GM12878 (cell line): Measurements from ENCODE around the gene SLC35E4. TPM values are rescaled to one million over a fixed set of nuclear protein-coding genes. Genes with fewer than 3 reads are reported as not detected.

Experiments used
- BMI1 ChIP-seq: fragments of 450-650 bp; IDR thresholded peaks from 2 replicates; pipeline ENCODE4 v1.6.1; 2016; ENCODE audit warnings: mild to moderate bottlenecking, moderate library complexity, borderline replicate concordance
- CBFB ChIP-seq: IDR thresholded peaks from 2 replicates; pipeline ENCODE4 v1.6.1; 2016; ENCODE audit warnings: antibody characterized with exemption, low read depth
- E2F8 ChIP-seq: fragments of 450-650 bp; IDR thresholded peaks from 2 replicates; pipeline ENCODE4 v1.6.1; 2018; ENCODE audit warnings: mild to moderate bottlenecking, low read depth, moderate library complexity; ENCODE audit not compliant: partially characterized antibody
- ELK1 ChIP-seq: IDR thresholded peaks from 2 replicates; pipeline ENCODE4 v1.6.1; 2012; ENCODE audit warnings: low read depth, low read length, improper control_type of control experiment
- FOS ChIP-seq: IDR thresholded peaks from 3 replicates; pipeline ENCODE4 v1.6.1; 2011; ENCODE audit warnings: borderline replicate concordance; ENCODE audit not compliant: insufficient read length; ENCODE audit errors: extremely low read depth
- HDGF ChIP-seq: fragments of 450-650 bp; IDR thresholded peaks from 2 replicates; pipeline ENCODE4 v1.6.1; 2016; ENCODE audit warnings: antibody characterized with exemption
- MEF2B ChIP-seq: fragments of 450-650 bp; IDR thresholded peaks from 2 replicates; pipeline ENCODE4 v1.6.1; 2018; ENCODE audit warnings: mild to moderate bottlenecking, moderate library complexity; ENCODE audit not compliant: partially characterized antibody, poor library complexity, severe bottlenecking
- NFXL1 ChIP-seq: fragments of 450-650 bp; IDR thresholded peaks from 2 replicates; pipeline ENCODE4 v1.6.1; 2017; ENCODE audit warnings: antibody characterized with exemption, mild to moderate bottlenecking, borderline replicate concordance
- NFYB ChIP-seq: IDR thresholded peaks from 2 replicates; pipeline ENCODE4 v1.6.1; 2011; ENCODE audit warnings: low read depth, mild to moderate bottlenecking, low read length, improper control_type of control experiment, moderate library complexity; ENCODE audit not compliant: insufficient read depth
- NRF1 ChIP-seq: conservative IDR thresholded peaks from 2 replicates; pipeline ENCODE4 v1.6.1; 2011; ENCODE audit warnings: mild to moderate bottlenecking, low read depth, low read length, improper control_type of control experiment
- PBX3 ChIP-seq: IDR thresholded peaks from 2 replicates; pipeline ENCODE4 v1.6.1; 2011; ENCODE audit warnings: mild to moderate bottlenecking, low read depth, low read length, moderate library complexity; ENCODE audit not compliant: insufficient replicate concordance
- SP1 ChIP-seq: IDR thresholded peaks from one replicate; pipeline ENCODE4 v1.6.1; 2011; ENCODE audit warnings: low read depth, low read length
- TAF1 ChIP-seq: IDR thresholded peaks from 2 replicates; pipeline ENCODE4 v1.6.1; 2011; ENCODE audit warnings: mild to moderate bottlenecking, low read depth, low read length, borderline replicate concordance
- YY1 ChIP-seq: IDR thresholded peaks from 2 replicates; pipeline ENCODE4 v1.6.1; 2011; ENCODE audit warnings: low read depth, mild to moderate bottlenecking, low read length
- polyA plus RNA-seq, 11 experiments: library from polyadenylated mRNA; depleted of rRNA in 4 of 11; unstranded in 6 of 11; stranded (reverse) in 5 of 11; fragments of >200 nt; fragmentation: Nextera tagmentation in 4 of 11; fragmentation: Illumina TruSeq in 1 of 11; extraction: Ambion mirVana in 4 of 11; extraction: Trizol in 1 of 11; gene quantifications; 1 replicate in 1 of 11; 2 replicates in 10 of 11; pipeline versions ENCODE4 v1.2.1 to v1.2.3, GENCODE V29; 2011 to 2016; ENCODE audit warnings: inconsistent platforms in 2 of 11, missing spikeins in 2 of 11, low read depth in 1 of 11
- total RNA-seq, 4 experiments: library from RNA; depleted of rRNA in 3 of 4; stranded (reverse); fragments of >200 nt in 3 of 4; fragmentation: Illumina TruSeq in 1 of 4; extraction: Trizol in 1 of 4; gene quantifications; 2 replicates each; pipeline versions ENCODE4 v1.2.1 to v1.2.3, GENCODE V29; 2013 to 2021
- TF ChIP-seq, protein P1 (sequence below): fragments of 450-650 bp; IDR thresholded peaks from 2 replicates; pipeline ENCODE4 v1.6.1; 2017; ENCODE audit warnings: mild to moderate bottlenecking, moderate library complexity

Gene SLC35E4
- total and polyA plus RNA-seq, 10 of the 15 experiments (the other 5 are each of a cell fraction or from before 2014, with no cell fraction given), result 0.16 to 5.3 (median 2.9) TPM; not detected in 1

DNA sequence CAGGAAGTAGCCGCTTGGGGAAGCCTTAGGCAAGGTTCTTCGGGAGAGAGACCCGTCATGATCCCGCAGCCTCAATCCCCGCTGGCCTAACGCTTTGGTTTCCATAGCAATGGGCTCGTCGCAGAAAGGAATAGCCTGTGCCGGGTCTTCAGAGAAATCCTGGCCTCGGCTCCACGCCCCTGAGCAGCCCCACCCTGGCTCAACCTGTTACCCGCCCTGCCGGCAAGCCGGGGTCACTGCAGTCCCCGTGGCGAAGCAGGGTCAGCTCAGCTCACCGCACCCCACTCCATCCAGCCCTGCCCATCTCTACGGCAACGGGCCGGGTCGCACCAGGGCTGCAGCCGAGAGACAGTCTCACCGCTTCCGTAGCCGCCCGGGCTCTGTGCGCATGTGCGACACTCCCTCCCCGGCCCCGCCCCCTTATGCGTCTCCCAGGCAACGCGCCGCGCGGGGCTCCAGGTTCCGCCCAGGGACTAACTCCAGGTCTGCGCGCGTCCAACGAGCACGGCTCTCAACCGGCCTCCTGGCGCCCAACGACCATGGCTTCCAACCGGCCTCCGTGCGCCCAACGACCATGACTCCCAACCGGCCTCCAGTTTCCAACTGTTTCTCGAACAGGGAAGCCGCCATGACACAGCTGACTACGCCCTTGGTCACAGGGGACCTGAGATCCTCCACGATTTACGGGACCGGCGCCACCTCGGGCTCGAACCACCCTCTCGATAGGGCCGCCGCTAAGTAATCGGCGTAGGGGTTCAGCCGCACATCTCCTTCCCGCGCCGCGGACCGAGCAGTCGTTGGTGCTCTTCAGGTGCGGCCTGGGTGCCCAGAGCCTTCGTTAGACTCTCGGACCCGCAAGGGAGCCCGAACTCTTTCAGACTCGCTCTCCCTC, 32.2 kb downstream of the SLC35E4 start, which contains the start of gene DUSP18 (continued):
- TF ChIP-seq, protein P1, sequence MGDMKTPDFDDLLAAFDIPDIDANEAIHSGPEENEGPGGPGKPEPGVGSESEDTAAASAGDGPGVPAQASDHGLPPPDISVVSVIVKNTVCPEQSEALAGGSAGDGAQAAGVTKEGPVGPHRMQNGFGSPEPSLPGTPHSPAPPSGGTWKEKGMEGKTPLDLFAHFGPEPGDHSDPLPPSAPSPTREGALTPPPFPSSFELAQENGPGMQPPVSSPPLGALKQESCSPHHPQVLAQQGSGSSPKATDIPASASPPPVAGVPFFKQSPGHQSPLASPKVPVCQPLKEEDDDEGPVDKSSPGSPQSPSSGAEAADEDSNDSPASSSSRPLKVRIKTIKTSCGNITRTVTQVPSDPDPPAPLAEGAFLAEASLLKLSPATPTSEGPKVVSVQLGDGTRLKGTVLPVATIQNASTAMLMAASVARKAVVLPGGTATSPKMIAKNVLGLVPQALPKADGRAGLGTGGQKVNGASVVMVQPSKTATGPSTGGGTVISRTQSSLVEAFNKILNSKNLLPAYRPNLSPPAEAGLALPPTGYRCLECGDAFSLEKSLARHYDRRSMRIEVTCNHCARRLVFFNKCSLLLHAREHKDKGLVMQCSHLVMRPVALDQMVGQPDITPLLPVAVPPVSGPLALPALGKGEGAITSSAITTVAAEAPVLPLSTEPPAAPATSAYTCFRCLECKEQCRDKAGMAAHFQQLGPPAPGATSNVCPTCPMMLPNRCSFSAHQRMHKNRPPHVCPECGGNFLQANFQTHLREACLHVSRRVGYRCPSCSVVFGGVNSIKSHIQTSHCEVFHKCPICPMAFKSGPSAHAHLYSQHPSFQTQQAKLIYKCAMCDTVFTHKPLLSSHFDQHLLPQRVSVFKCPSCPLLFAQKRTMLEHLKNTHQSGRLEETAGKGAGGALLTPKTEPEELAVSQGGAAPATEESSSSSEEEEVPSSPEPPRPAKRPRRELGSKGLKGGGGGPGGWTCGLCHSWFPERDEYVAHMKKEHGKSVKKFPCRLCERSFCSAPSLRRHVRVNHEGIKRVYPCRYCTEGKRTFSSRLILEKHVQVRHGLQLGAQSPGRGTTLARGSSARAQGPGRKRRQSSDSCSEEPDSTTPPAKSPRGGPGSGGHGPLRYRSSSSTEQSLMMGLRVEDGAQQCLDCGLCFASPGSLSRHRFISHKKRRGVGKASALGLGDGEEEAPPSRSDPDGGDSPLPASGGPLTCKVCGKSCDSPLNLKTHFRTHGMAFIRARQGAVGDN, result 0 out of 2 replicates have a peak, but pooled peaks have one; percentile 18
- no peak for TF ChIP-seq FOS
- TF ChIP-seq CBFB, result no peak
- no peak for TF ChIP-seq PBX3
- no peak for TF ChIP-seq E2F8
- TF ChIP-seq HDGF, result peak; percentile 83
- TF ChIP-seq NFXL1, result no peak
- peak; percentile 95 for TF ChIP-seq BMI1
- TF ChIP-seq NFYB, result no peak
- TF ChIP-seq YY1, result peak; percentile 89
- peak; percentile 36 for TF ChIP-seq SP1
- TF ChIP-seq MEF2B, result peak; percentile 51
- no peak for TF ChIP-seq TAF1
- TF ChIP-seq ELK1, result peak; percentile 40; the same call in 1 of the 2 replicates
- peak; percentile 84 for TF ChIP-seq NRF1
